ENCODE measurements around the gene MAPKBP1. TPM values are rescaled to one million over a fixed set of nuclear protein-coding genes. Genes with fewer than 3 reads are reported as not detected.

The MAPKBP1 gene
- total RNA-seq, 1 donor from 2014 or later, result 42.3 TPM

GRCh38 chr15:41792000-41792637 lies 17.8 kb downstream of the MAPKBP1 start:
- no peak for TF ChIP-seq CTCF (IDR thresholded peaks at IDR 0.05)
- intact Hi-C loops (cut with micrococcal nuclease), result no loop called here
- DNase-seq (no peak), ATAC-seq (ENCODE audit: low read depth) (no peak)
- POLR2A ChIA-PET, result no interaction called here
- Mint-ChIP-seq H3K9me3 (no peaks in the 10 kb centered on the region), H3K4me3 (no peak overlapping the region), H3K4me1 (peaks cover 65% of the 10 kb centered on the region), H3K27ac (no peak overlapping the region), H3K36me3 (ENCODE audit: low read depth) (no peaks in the 10 kb centered on the region), H3K27me3 (no peaks in the 10 kb centered on the region)
- CTCF ChIA-PET, result interaction anchor here (0.9 to 4.2 kb wide), 3 partner anchors 14 to 19 kb away, joined by 3 to 18 read pairs (median 6); partner anchors contain the start of gene MAPKBP1

- H3K4me1 Mint-ChIP-seq, result peaks cover 64% of the 10 kb centered on the region
- no peaks in the 10 kb centered on the region for H3K27me3 Mint-ChIP-seq
- TF ChIP-seq CTCF (IDR thresholded peaks at IDR 0.05), result no peak
- H3K4me3 Mint-ChIP-seq, result no peak overlapping the region
- CTCF ChIA-PET, result interaction anchor here (1.4 to 2.3 kb wide), 2 partner anchors 16 to 20 kb away, joined by 3 to 8 read pairs; partner anchors contain the start of gene MAPKBP1
- ATAC-seq (ENCODE audit: low read depth) (no peak), DNase-seq (no peak)
- intact Hi-C loops (cut with micrococcal nuclease), result no loop called here
- no peaks in the 10 kb centered on the region for H3K9me3 Mint-ChIP-seq
- H3K27ac Mint-ChIP-seq, result no peak overlapping the region
- H3K36me3 Mint-ChIP-seq (ENCODE audit: low read depth), result peaks cover 7% of the 10 kb centered on the region
- POLR2A ChIA-PET, result interaction anchor here (2.1 kb wide), 1 partner anchor 20 kb away, joined by 4 read pairs; the partner anchor contains the start of gene MAPKBP1
Observed at GRCh38 chr15:41794081-41794480, 19.8 kb downstream of the MAPKBP1 start.

- DNase-seq (no peak), ATAC-seq (ENCODE audit: low read depth) (no peak)
- TF ChIP-seq CTCF (IDR thresholded peaks at IDR 0.05), result no peak
- no peaks in the 10 kb centered on the region for H3K27me3 Mint-ChIP-seq
- peaks cover 25% of the 10 kb centered on the region for H3K36me3 Mint-ChIP-seq (ENCODE audit: low read depth)
- intact Hi-C loops (cut with micrococcal nuclease), result no loop called here
- no peak overlapping the region for H3K27ac Mint-ChIP-seq
- ChIA-PET POLR2A (interaction anchor here (0.6 to 2.1 kb wide), 2 partner anchors 9 to 22 kb away, joined by 4 to 6 read pairs; partner anchors contain the start of gene MAPKBP1), CTCF (interaction anchor here (1.3 to 1.4 kb wide), 2 partner anchors 22 to 23 kb away, joined by 3 read pairs; partner anchors contain the start of gene MAPKBP1)
- H3K4me3 Mint-ChIP-seq, result no peak overlapping the region
- peaks cover 52% of the 10 kb centered on the region for H3K4me1 Mint-ChIP-seq
- no peaks in the 10 kb centered on the region for H3K9me3 Mint-ChIP-seq
Observed at GRCh38 chr15:41795996-41796856, 21.9 kb downstream of the MAPKBP1 start.

GRCh38 chr15:41797201-41797944 lies 23.1 kb downstream of the MAPKBP1 start:
- H3K9me3 Mint-ChIP-seq, result no peaks in the 10 kb centered on the region
- DNase-seq (no peak), ATAC-seq (ENCODE audit: low read depth) (no peak)
- peak overlapping the region; percentile 37 for H3K27ac Mint-ChIP-seq
- no peak for TF ChIP-seq CTCF (IDR thresholded peaks at IDR 0.05)
- intact Hi-C loops (cut with micrococcal nuclease), result no loop called here
- H3K27me3 Mint-ChIP-seq, result no peaks in the 10 kb centered on the region
- peaks cover 44% of the 10 kb centered on the region for H3K4me1 Mint-ChIP-seq
- peaks cover 30% of the 10 kb centered on the region for H3K36me3 Mint-ChIP-seq (ENCODE audit: low read depth)
- ChIA-PET CTCF (interaction anchor here (1.3 kb wide), 1 partner anchor 24 kb away, joined by 3 read pairs; the partner anchor contains the start of gene MAPKBP1), POLR2A (no interaction called here)
- no peak overlapping the region for H3K4me3 Mint-ChIP-seq

Measured in activated B cell treated with CpG ODN at 0.5 μM for 24 hours (primary cell).